Measurements from ENCODE around the gene NFIB. TPM values are rescaled to one million over a fixed set of nuclear protein-coding genes. Genes with fewer than 3 reads are reported as not detected.

NFIB gene
- total and polyA plus RNA-seq, 2 of the 8 experiments (the other 6 are each of a cell fraction or from before 2014, with no cell fraction given): 2.6 to 13.1 TPM

GRCh38 chr9:14303100-14303499 is 10.8 kb downstream of the NFIB start:
- H3K14ac ChIP-seq (ENCODE audit: insufficient read length): no peak overlapping the region
- no peak overlapping the region for H3K4ac ChIP-seq (replicated peaks; ENCODE audit: insufficient read length, low read depth, low read length)
- no peak overlapping the region for H3K27ac ChIP-seq (ENCODE audit: low read depth, low read length)
- H4K20me1 ChIP-seq (replicated peaks in 1 of 2; ENCODE audit: control insufficient read depth in 1 of 2, insufficient read depth in 2 of 2, low read length in 2 of 2): no peaks in the 10 kb centered on the region
- POLR2A ChIA-PET (ENCODE audit: partially characterized antibody): interaction anchor here (0.6 kb wide), 1 partner anchor 29 kb away, joined by 4 read pairs; no protein-coding TSS in a partner anchor
- DNase-seq (ENCODE audit: low read depth in 1 of 2, low spot score in 2 of 2): no peak
- H3K18ac ChIP-seq (ENCODE audit: extremely low read depth, low read length): no peak overlapping the region
- no peak overlapping the region for H2BK12ac ChIP-seq (ENCODE audit: low read depth, low read length)
- no peak overlapping the region for H2BK5ac ChIP-seq (ENCODE audit: low read depth, low read length)
- no peak overlapping the region for H4K91ac ChIP-seq (replicated peaks; ENCODE audit: insufficient read length, low read length)
- H4K5ac ChIP-seq (ENCODE audit: insufficient read length, low read depth, low read length): no peak overlapping the region
- no peaks in the 10 kb centered on the region for H3K27me3 ChIP-seq (replicated peaks in 1 of 4; ENCODE audit: control insufficient read depth in 3 of 4, extremely low read depth in 1 of 4, insufficient read depth in 3 of 4, low read length in 3 of 4)
- 94% methylated on average over 2 of the region's 2 CpGs; no CpG with 5 or more reads in 1 of the 2 experiments for WGBS, 2 experiments (ENCODE audit: extremely low coverage in 1 of 2, insufficient coverage in 1 of 2, insufficient read length in 1 of 2, insufficient replicate concordance in 2 of 2, low coverage in 1 of 2, low lambda C conversion rate in 2 of 2, missing lambda C conversion rate in 1 of 2)
- no peak overlapping the region for H4K8ac ChIP-seq (ENCODE audit: extremely low read depth, insufficient read depth, low read length)
- H3K9ac ChIP-seq (replicated peaks in 1 of 4; ENCODE audit: extremely low read depth in 1 of 4, low read depth in 3 of 4, low read length in 3 of 4): no peak overlapping the region
- no peak overlapping the region for H2BK15ac ChIP-seq (ENCODE audit: low read length)
- peaks cover 0 to 6% (median 4%) of the 10 kb centered on the region in 4 experiments; a peak in 3 of 7 replicates for H3K4me1 ChIP-seq (replicated peaks in 1 of 4; ENCODE audit: control insufficient read depth in 3 of 4, insufficient read depth in 4 of 4, low read length in 3 of 4)
- peak; percentile 32 for FAIRE-seq
- no peak overlapping the region for H2AK5ac ChIP-seq (ENCODE audit: low read depth, low read length)
- CTCF ChIA-PET (ENCODE audit: partially characterized antibody): interaction anchor here (1.1 kb wide), 2 partner anchors 216 to 952 kb away, joined by 3 to 4 read pairs; no protein-coding TSS in a partner anchor
- H3K36me3 ChIP-seq (ENCODE audit: control insufficient read depth in 2 of 4, insufficient read depth in 4 of 4, low read length in 3 of 4): peaks cover 0 to 12% (median 1%) of the 10 kb centered on the region in 4 experiments; a peak in 3 of 8 replicates
- no peak overlapping the region for H3K4me3 ChIP-seq (ENCODE audit: extremely low read depth in 1 of 4, insufficient read depth in 2 of 4, low read depth in 3 of 4, low read length in 4 of 4)
- no peak overlapping the region for H3K4me2 ChIP-seq (ENCODE audit: insufficient read depth in 1 of 2, low read depth in 2 of 2, low read length in 2 of 2)
- no peak overlapping the region for H2AFZ ChIP-seq (ENCODE audit: low read length)
- H3K56ac ChIP-seq (replicated peaks; ENCODE audit: insufficient read length, low read depth, low read length): no peak overlapping the region
- H3K23ac ChIP-seq (ENCODE audit: insufficient read length): no peak overlapping the region
- H3K79me2 ChIP-seq (ENCODE audit: control insufficient read depth in 1 of 2, insufficient read depth in 2 of 2, low read length in 2 of 2): peaks cover 0 to 28% of the 10 kb centered on the region in 2 experiments; a peak in 2 of 4 replicates
- H3K23me2 ChIP-seq (ENCODE audit: low read depth, low read length): no peaks in the 10 kb centered on the region
- H3K79me1 ChIP-seq (ENCODE audit: low read depth, low read length): peaks cover 2% of the 10 kb centered on the region; the same call in 1 of the 2 replicates
- H3K9me3 ChIP-seq (ENCODE audit: insufficient read depth in 2 of 2, low read depth in 1 of 2, low read length in 1 of 2): no peaks in the 10 kb centered on the region
- no peak overlapping the region for H2BK20ac ChIP-seq (ENCODE audit: low read length)
- H2BK120ac ChIP-seq (replicated peaks; ENCODE audit: low read depth, low read length): no peak overlapping the region
- TF ChIP-seq SIN3A (conservative IDR thresholded peaks at IDR 0.05 in 1 of 2, IDR thresholded peaks at IDR 0.05 in 1 of 2; ENCODE audit: low read depth in 1 of 2, low read length in 2 of 2) (no peak), JUN (IDR thresholded peaks at IDR 0.05; ENCODE audit: low read depth, low read length) (no peak), HDAC2 (IDR thresholded peaks at IDR 0.05; ENCODE audit: borderline replicate concordance in 1 of 2, low read depth in 2 of 2, low read length in 2 of 2) (no peak), CBX8 (IDR thresholded peaks at IDR 0.05; ENCODE audit: borderline replicate concordance, low read depth, low read length) (no peak), EGR1 (IDR thresholded peaks at IDR 0.05; ENCODE audit: borderline replicate concordance, low read depth, low read length) (no peak), MAFK (IDR thresholded peaks at IDR 0.05; ENCODE audit: low read depth, low read length) (no peak), POLR2A (IDR thresholded peaks at IDR 0.05; ENCODE audit: control extremely low read depth in 1 of 2, low read depth in 2 of 2, low read length in 2 of 2) (no peak), CBX5 (IDR thresholded peaks at IDR 0.05; ENCODE audit: low read depth, low read length) (no peak), RBBP5 (IDR thresholded peaks at IDR 0.05; ENCODE audit: borderline replicate concordance, low read depth, low read length) (no peak), SRF (IDR thresholded peaks at IDR 0.05; ENCODE audit: low read depth, low read length) (no peak), POU5F1 (IDR thresholded peaks at IDR 0.05; ENCODE audit: low read depth, low read length) (no peak), GABPA (IDR thresholded peaks at IDR 0.05; ENCODE audit: borderline replicate concordance, insufficient read depth, low read length) (no peak), HDAC6 (IDR thresholded peaks at IDR 0.05; ENCODE audit: low read depth, low read length) (no peak)
- TF ChIP-seq, protein P1, sequence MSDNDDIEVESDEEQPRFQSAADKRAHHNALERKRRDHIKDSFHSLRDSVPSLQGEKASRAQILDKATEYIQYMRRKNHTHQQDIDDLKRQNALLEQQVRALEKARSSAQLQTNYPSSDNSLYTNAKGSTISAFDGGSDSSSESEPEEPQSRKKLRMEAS (IDR thresholded peaks at IDR 0.05): no peak
